ENCODE measurements around the gene ENKD1.
A peak's percentile ranks its signal among the peaks of the same experiment; 100 is the strongest.

ENKD1 gene

GRCh38 chr16:67648088-67648763, 18.3 kb downstream of the ENKD1 start:
- no peak for DNase-seq

GRCh38 chr16:67647681-67648080, 18.9 kb downstream of the ENKD1 start:
- DNase-seq = no peak

GRCh38 chr16:67647111-67647651, 19.4 kb downstream of the ENKD1 start:
- DNase-seq = no peak

GRCh38 chr16:67645397-67646121, 21.0 kb downstream of the ENKD1 start:
- no peak for DNase-seq

- no peak for DNase-seq
Measured at GRCh38 chr16:67644038-67644437, 22.5 kb downstream of the ENKD1 start.

- DNase-seq = no peak
Measured at GRCh38 chr16:67641779-67642708, 24.5 kb downstream of the ENKD1 start.

GRCh38 chr16:67637625-67638024, 28.9 kb downstream of the ENKD1 start:
- DNase-seq = no peak

GRCh38 chr16:67636713-67637112, 29.8 kb downstream of the ENKD1 start:
- no peak for DNase-seq

- DNase-seq = peak; percentile 57
Measured at GRCh38 chr16:67632415-67633172, 34.0 kb downstream of the ENKD1 start.

- no peak for DNase-seq
Measured at GRCh38 chr16:67628216-67628615, 38.3 kb downstream of the ENKD1 start.

GRCh38 chr16:67613808-67614207, 52.7 kb downstream of the ENKD1 start:
- no peak for DNase-seq
